Skin of body (tissue), 2 donors: ENCODE measurements around the gene RPSA. TPM values are rescaled to one million over a fixed set of nuclear protein-coding genes. Genes with fewer than 3 reads are reported as not detected.
"Not testable (repeated sequence)": the region's sequence is repeated elsewhere in the genome, so short reads cannot be mapped to it uniquely, and the experiment has no call there.

ENCODE experiments used
- DNase-seq: peaks from one replicate; lab custom pipeline; 2025; lab: John Stamatoyannopoulos, UW
- total RNA-seq: library from RNA; depleted of rRNA; stranded (reverse); fragments of >200 nt; gene quantifications from one replicate; pipeline ENCODE4 v1.2.3, GENCODE V29; 2014

The RPSA gene
- total RNA-seq, 1 donor from 2014 or later: 895 TPM

DNA sequence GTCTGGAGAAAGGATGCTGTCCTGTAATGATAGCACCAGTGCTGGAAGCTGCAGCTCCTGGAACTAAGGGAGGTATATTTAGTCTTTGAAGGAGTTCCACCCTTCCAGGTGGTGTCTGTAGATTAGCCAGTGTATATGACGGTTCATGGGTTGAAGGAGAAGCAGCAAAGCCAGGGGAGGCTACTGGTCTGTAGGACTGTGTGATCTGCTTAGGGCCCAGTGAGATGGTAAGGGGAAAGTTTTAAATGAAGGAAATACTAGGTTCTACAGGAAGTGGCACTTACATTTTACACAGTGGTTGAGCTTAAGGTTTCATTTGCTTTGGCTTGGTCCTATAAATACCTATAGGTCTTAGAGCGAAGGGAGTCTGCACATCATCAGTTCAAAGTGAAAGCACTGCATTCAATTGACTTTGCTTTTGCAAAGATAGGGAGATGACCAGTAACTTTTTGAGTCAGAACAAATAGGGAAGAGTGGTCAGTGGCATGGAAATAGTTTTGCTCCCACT is 17.7 kb upstream of the RPSA start:
- no peak for DNase-seq

DNA sequence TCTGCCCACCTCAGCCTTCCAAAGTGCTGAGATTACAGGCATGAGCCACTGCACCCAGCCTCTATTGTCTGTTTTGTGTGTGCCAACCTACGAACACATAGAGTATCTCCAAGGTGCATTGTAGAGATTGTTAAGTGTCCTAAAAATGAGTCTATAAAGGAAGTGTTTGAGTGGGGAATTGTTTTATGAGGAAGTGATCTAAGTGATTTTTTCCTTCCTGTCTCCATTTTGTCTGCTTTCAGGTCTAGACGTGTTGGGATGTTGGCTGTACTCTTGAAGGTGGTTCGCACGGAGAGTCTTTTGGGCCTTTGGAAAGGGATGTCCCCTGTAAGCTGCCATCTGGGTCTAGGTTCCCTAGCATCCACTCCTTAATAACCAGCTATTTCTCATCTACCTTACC is 16.3 kb upstream of the RPSA start:
- DNase-seq: no peak

GRCh38 chr3:39396690-39397089 is 9.8 kb upstream of the RPSA start:
- no peak for DNase-seq

- no peak for DNase-seq
Observed at GRCh38 chr3:39398700-39399099, 7.8 kb upstream of the RPSA start.

DNA sequence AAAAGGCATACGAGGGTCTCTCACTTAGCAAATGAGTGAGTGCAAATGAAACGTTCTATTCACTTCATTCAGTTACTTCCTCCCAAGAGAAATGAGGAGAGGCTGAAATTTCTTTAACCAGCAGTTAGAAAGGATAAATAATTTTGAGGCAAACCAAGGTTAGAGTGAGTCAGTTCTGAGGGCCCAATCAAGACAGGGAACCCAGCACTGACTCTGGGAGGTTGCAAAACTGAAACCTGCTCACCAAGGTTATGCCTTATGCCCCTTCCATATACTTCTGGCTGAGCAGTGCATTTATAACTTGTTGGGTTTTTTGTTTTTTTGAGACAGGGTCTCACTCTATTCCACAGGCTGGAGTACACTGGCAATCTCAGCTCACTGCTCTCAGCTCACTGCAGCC is 4.5 kb upstream of the RPSA start:
- DNase-seq: no peak

GRCh38 chr3:39404943-39405686 is 1.4 kb upstream of the RPSA start:
- DNase-seq: no peak

DNA sequence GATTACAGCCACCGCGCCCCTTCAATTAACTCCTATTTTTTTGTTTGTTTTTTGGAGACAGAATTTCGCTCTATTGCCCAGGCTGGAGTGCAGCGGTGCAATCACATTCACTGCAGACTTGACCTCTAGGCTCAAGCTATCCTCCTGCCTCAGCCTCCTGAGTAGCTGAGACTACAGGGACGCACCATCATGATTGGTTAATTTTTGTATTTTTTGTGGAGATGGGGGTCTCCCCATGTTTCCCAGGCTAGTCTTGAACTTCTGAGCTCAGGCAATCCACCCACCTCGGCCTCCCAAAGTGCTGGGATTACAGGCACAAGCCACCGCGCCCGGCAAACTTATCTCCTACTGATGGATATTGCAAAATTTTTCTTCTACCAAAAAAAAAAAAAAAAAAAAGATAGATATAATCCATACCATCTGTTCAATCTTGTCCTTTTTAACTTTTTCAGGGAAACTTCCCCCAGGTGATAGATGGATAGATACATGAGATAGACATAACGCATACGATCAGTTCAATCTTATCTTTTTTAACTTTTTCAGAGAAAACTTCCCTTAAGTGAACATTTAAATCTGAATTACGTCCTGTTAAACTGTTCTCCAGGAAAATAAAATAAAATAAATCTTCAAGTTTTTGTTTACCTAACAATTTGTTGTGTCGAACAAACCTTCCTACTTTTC is 693 bp upstream of the RPSA start:
- no peak for DNase-seq

GRCh38 chr3:39407259-39407629 is 724 bp downstream of the RPSA start:
- DNase-seq: no peak

GRCh38 chr3:39407773-39408492 is 1.4 kb downstream of the RPSA start:
- no peak for DNase-seq

- DNase-seq: no peak
Observed at GRCh38 chr3:39408493-39409372, 2.2 kb downstream of the RPSA start.

GRCh38 chr3:39409514-39410136 is 3.1 kb downstream of the RPSA start:
- no peak for DNase-seq

DNA sequence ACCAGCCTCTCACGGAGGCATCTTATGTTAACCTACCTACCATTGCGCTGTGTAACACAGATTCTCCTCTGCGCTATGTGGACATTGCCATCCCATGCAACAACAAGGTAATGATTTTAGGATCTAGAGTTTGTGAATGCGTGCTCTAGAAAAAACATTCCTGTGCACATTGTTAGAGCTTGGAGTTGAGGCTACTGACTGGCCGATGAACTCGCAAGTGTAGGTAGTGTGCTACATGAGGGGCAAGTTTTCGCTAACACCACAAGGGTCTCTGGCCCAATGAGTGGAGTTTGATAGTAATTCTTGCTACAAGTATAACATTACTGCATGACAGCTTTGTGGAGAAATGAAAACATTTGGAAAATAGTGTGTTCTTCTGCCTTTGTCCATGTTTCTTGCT is 4.4 kb downstream of the RPSA start:
- no peak for DNase-seq

- DNase-seq: no peak
Observed at GRCh38 chr3:39412668-39413260, 6.2 kb downstream of the RPSA start.

DNA sequence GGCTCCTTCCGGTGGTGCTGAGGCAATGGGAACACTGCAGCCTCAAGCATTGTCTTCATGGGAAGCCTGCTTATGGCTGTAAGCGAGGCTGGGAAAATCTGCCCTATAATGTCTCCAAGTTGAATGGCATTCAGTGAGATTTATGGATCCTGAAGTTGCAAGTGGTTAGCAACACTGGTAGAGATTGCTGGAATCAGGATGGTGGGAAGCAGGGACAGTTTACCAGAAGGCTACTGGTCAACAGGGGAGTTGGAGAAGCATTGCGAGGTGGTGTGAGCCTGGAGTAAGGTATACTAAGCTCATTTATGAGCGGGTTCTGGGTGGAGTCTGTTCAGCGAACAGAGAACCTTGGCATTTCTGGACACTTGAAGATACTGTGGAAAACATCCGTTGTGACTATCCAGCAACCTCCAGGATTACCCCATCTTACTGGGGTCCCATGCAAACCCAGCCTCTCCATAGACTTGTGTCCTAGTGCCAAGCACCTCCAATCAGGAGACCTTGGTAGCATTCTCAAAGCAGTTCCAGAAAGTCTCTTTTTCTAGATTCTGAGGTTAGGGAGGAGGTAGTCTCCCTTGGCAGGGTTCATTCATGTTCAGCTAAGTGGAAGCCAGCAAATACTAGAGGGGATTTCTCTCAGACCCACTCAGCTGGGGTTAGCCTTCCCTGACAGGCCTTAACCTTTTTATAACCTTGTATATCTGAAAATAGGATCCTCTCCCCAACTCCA is 7.3 kb downstream of the RPSA start:
- no peak for DNase-seq

DNA sequence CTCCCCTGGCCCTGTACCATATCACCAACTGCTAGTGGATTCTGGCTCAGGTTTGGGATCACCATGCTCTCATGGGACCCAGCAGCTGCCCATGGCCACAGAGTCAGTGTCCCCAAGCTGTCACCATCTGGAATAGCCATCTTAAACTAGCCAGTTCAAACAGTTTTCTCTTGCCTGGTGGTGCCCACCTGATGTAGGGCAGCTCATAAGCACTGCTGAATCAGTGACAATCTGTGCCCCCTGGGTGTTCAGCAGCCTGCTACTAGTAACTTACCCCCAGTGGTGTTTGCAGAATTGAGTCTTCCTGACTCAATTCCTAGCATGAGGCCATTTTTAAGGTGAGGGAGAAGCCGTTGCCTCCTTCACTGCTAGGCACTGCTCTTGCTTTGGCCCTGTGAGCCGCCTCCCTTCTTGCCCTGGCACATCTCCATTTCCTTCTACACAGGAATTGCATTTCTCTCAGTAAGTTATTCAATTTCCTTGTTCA is 7.9 kb downstream of the RPSA start:
- no peak for DNase-seq

- DNase-seq: not testable (repeated sequence)
Observed at GRCh38 chr3:39415302-39415701, 8.8 kb downstream of the RPSA start.

GRCh38 chr3:39415983-39416382 is 9.5 kb downstream of the RPSA start:
- DNase-seq: no peak

DNA sequence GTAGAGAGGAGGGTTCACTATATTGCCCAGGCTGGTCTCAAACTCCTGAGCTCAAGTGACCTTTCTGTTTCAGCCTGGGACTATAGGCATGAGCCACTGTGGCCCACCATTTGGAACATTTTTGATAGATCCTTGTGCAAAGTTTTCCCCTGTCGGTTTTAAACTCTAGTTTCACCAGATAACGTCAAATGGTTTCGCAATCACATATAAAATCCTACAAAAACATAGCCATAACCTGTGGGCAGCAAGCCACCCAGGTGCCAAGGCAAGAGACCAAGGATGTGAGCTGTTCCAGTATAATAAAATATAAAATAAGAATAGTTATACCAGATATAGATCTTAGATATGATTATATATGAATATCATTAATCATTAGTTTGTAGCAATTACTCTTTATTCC is 10.5 kb downstream of the RPSA start:
- not testable (repeated sequence) for DNase-seq

GRCh38 chr3:39418556-39419225 is 12.2 kb downstream of the RPSA start:
- not testable (repeated sequence) for DNase-seq
